T-helper 22 cell (primary cell): ENCODE results near the gene RBM45.
A peak's percentile ranks its signal among the peaks of the same experiment; 100 is the strongest.
"Not testable (repeated sequence)": the region's sequence is repeated elsewhere in the genome, so short reads cannot be mapped to it uniquely, and the experiment has no call there.

Experiments used
- DNase-seq: peaks from one replicate; pipeline ENCODE4 v3.0.0-alpha.2; 2020; ENCODE audit warnings: low read depth

RBM45 gene, protein sequence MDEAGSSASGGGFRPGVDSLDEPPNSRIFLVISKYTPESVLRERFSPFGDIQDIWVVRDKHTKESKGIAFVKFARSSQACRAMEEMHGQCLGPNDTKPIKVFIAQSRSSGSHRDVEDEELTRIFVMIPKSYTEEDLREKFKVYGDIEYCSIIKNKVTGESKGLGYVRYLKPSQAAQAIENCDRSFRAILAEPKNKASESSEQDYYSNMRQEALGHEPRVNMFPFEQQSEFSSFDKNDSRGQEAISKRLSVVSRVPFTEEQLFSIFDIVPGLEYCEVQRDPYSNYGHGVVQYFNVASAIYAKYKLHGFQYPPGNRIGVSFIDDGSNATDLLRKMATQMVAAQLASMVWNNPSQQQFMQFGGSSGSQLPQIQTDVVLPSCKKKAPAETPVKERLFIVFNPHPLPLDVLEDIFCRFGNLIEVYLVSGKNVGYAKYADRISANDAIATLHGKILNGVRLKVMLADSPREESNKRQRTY

GRCh38 chr2:178112202-178113152, at the start of gene RBM45:
Gene RBM45 (plus strand): TSS chr2:178112437. CDS start chr2:178112547, 110 bp downstream.
- peak; percentile 60 for DNase-seq

DNA sequence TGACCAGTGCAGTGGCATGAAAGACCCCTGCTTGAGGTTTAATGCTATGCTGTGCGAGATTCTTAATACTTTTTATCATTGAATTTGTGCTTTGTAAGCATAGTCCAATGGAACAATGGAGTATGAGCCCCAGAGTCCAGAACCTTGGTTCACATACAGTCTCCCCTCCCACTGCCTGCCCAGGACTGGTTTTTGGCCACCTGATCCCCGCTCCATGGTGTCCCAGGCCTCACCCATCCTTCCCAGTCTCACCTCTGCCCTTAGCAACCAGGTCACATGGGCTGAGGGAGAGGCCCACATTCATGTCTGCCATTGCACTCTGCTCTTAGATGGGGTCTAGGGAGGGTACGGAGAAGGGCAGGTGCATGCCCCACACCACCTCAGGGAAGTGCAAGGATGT, 45.9 kb upstream of the RBM45 start:
- DNase-seq = no peak

- DNase-seq = no peak
Measured at GRCh38 chr2:178066890-178067669, 45.2 kb upstream of the RBM45 start.

- DNase-seq = no peak
Measured at GRCh38 chr2:178068823-178069454, 43.3 kb upstream of the RBM45 start.

- DNase-seq = no peak
Measured at GRCh38 chr2:178069551-178069950, 42.7 kb upstream of the RBM45 start.

DNA sequence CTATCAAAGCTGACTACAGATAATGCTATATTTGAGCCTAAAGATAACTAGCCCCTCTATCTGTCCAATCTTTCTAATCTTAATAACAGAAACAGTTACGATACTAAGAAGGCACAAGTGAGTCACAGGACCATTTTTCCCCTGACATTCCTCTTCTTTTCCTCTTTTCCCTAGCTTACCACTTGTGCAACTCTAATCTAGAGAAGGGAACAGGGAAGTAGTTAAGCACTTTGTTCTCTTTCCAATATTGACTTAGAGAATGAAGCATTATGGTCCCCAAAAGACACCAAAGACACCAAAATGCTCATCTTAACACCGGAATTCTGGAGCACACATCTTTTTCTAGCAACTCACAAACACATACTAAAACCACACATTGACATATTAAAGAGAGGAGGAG, 41.4 kb upstream of the RBM45 start:
- DNase-seq = no peak

DNA sequence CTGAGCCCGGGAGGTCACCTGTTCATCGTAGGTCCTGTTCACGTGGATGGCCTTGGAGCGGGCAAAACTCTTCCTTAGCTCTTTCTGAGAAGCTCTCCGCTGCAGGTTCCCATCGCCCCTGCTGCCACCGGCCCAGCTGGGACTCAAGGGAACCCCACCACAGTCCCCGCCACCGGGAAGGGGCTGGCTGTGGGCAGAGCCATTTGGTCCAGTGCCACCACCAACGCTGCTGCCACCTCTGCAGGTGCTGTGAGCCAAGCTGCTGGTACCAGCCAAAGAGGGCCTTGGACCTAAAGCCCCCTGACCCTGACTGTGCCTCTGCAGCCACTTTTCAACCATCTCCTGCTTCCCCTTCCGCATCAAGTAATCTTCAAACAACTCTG, 40.2 kb upstream of the RBM45 start:
- DNase-seq = no peak

- DNase-seq = no peak
Measured at GRCh38 chr2:178072383-178073301, 39.6 kb upstream of the RBM45 start, which contains the start of gene PDE11A. Gene PDE11A (minus strand): TSS chr2:178072777. CDS start chr2:178072437, 340 bp downstream.

DNA sequence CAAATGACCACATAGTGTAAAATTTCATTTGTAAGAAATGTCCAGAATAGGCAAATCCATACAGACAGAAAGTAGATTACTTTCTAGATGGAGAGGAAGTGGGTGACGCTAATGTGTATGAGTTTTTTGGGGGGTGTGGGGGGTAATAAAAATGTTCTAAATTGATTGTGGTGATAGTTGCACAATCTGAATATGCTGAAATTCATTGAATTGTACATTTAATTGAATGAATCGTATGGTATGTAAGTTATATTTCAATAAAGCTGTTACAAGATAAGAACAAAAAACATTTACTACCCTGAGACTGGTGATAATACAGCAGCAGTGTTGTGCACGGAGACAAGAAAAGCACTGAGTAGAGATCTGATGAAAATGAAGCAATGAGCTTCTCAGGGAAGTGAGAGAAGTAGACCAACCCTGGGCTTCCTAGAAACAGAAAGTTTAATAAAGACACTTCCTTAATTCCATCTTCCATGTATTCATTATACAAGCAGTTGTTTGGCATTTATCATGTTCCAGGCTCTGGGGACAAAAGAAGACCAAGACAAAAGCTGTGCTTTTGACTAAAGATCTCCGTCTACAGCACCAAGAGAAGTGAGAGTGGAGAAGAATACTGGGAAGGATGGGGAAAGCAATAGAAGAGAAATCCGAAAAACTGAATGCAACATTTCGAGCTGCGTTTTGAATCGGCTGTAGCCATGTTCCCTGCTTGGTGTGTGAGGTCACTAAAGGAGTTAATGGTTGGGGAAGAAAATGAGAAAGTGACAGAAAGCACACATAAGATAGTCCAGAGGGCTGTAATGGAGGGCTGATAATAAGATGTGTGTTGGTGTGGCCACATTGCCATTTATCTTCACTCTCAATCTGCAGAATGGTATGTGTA, 37.9 kb upstream of the RBM45 start:
- DNase-seq = no peak

DNA sequence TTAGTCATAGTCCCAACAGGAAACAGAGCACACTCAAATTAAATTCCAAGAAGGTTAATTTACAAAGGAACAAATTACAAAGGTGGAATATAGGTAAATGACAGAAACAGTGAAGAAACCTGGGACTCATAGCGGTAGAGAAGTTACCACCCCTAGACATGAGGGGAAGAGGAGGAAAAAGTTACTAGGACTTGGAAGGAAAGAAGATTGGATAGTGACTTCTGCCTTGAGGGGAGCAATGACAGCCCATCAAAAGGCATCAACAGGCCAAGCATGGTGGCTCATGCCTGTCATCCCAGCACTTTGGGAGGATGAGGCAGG, 37.3 kb upstream of the RBM45 start:
- DNase-seq = no peak

DNA sequence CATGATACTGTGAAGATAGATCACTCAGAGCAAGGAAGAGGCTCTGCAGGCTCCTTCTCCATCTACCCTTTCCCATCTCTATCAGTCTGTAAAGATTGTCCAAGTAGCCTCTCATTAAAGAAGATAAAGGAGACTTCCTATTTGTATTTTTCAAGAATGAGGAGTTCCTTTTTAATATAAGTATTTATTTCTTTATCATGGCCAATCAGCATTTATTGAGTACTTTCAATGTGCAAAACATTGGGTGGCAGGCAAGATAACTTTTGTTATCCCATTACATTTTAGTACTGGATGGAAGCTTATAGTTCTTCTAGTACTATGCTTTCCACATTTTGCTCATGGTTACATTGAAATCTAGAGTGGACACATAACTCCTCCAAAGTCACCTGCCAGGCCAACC, 36.1 kb upstream of the RBM45 start:
- no peak for DNase-seq

- DNase-seq = not testable (repeated sequence)
Measured at GRCh38 chr2:178079279-178079678, 33.0 kb upstream of the RBM45 start.

DNA sequence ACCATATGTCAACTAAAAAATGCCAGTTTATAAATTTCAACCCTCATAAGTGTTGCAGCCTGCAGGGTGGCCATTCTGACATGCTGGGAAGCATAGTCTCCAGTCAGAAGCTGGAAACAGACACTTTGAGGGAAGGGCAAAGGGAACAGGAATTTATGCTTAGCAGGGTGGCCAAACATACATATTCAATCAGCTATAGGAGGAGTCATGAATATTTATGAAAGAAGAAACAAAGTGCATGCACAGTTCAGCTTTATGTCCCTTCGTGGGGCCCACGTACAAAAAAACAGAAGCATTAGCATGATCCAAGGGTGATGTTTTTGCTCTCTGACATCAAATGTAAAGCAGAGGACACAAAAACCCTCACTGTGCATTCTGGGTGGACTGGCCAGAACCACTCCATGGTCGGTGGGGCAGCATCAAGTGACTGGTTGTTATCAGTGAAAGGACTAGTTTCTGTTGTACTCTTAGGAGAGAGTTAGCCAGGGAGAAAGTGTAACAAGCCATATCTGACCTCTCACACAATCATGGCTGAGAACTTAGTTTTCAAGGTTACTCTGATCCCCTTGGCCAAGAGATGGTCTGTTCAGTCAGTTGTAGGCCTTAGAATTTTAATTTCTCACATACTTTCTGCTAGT, 29.7 kb upstream of the RBM45 start:
- DNase-seq = no peak

DNA sequence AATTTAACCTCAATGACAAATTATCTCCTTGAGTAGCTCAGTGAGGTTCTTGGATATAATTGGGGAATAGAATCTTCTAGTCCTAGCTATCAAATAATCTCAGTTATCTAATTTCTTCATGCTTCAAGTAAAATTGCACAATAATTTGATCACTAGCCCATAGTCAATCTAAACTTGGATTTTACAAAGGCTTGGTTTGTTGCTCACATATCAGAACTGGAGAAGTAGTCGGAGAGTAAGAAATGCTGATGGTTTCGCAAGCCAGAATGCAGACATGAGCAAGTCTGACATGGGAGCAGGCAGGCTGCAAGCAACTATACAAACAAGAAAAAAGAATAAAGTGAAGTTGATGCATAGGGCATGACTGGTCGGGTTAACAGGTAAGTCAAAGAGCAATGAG, 28.0 kb upstream of the RBM45 start:
- DNase-seq = no peak

- DNase-seq = no peak
Measured at GRCh38 chr2:178088774-178089270, 23.4 kb upstream of the RBM45 start.

- DNase-seq = no peak
Measured at GRCh38 chr2:178093471-178093870, 18.8 kb upstream of the RBM45 start.

GRCh38 chr2:178101321-178102079, 10.7 kb upstream of the RBM45 start:
- DNase-seq = no peak

DNA sequence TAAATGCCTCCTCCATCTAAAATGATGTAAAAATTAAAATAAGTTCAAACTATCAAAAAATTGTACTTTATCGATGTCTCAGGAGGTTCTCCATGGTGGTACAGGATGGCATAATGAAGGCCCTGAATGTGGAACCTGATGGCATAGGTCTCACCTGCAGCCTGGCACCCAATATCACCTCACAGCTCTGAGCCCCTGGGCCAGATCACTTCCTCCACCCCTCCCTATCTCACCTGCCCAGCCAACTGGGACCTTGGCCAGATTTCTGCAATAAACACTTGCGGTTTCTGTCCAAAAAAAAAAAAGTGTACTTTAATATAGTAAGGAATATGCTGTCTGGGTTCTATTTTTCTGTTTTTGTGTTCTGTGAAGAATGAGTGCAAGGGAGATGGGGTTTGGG, 6.7 kb upstream of the RBM45 start:
- no peak for DNase-seq
